Glutamatergic neuron (in vitro differentiated cells): ENCODE data around the gene RIMS4. TPM values are rescaled to one million over a fixed set of nuclear protein-coding genes. Genes with fewer than 3 reads are reported as not detected.
A peak's percentile ranks its signal among the peaks of the same experiment; 100 is the strongest.

ENCODE experiments used
- DNase-seq: peaks from one replicate; pipeline ENCODE4 v3.0.0; 2022
- H3K27ac Mint-ChIP-seq: one replicate; pipeline ENCODE4 v1.8.0; 2020; ENCODE audit warnings: mild to moderate bottlenecking, mixed read lengths, inconsistent platforms; ENCODE audit not compliant: unreplicated experiment
- H3K27me3 Mint-ChIP-seq: one replicate; pipeline ENCODE4 v1.8.0; 2020; ENCODE audit warnings: mild to moderate bottlenecking, moderate library complexity, mixed read lengths, inconsistent platforms; ENCODE audit not compliant: unreplicated experiment
- H3K36me3 Mint-ChIP-seq: one replicate; pipeline ENCODE4 v1.8.0; 2020; ENCODE audit warnings: mild to moderate bottlenecking, mixed read lengths, inconsistent platforms; ENCODE audit not compliant: unreplicated experiment
- H3K4me1 Mint-ChIP-seq: one replicate; pipeline ENCODE4 v1.8.0; 2020; ENCODE audit warnings: mild to moderate bottlenecking, low read depth, mixed read lengths, inconsistent platforms; ENCODE audit not compliant: unreplicated experiment
- H3K4me3 Mint-ChIP-seq: one replicate; pipeline ENCODE4 v1.8.0; 2020; ENCODE audit warnings: mild to moderate bottlenecking, mixed read lengths, inconsistent platforms; ENCODE audit not compliant: unreplicated experiment
- H3K9me3 Mint-ChIP-seq: one replicate; pipeline ENCODE4 v1.8.0; 2020; ENCODE audit warnings: mild to moderate bottlenecking, moderate library complexity, mixed read lengths, inconsistent platforms; ENCODE audit not compliant: unreplicated experiment
- total RNA-seq: library from RNA; stranded (reverse); fragmentation: NEBNext Ultra II Directional; extraction: Animal tissue kit (Norgen Biotek cat#: 25700); gene quantifications from one replicate; pipeline ENCODE4 v1.2.1, GENCODE V29; 2021; ENCODE audit not compliant: unreplicated experiment
- TF ChIP-seq, protein P1 (sequence below): fragments of 200-600 bp; sonication (generic); IDR thresholded peaks from one replicate; pipeline ENCODE4 v1.5.0; 2021; ENCODE audit not compliant: partially characterized antibody, unreplicated experiment

Gene RIMS4
- total RNA-seq, 1 donor from 2014 or later, result 96.1 TPM

DNA sequence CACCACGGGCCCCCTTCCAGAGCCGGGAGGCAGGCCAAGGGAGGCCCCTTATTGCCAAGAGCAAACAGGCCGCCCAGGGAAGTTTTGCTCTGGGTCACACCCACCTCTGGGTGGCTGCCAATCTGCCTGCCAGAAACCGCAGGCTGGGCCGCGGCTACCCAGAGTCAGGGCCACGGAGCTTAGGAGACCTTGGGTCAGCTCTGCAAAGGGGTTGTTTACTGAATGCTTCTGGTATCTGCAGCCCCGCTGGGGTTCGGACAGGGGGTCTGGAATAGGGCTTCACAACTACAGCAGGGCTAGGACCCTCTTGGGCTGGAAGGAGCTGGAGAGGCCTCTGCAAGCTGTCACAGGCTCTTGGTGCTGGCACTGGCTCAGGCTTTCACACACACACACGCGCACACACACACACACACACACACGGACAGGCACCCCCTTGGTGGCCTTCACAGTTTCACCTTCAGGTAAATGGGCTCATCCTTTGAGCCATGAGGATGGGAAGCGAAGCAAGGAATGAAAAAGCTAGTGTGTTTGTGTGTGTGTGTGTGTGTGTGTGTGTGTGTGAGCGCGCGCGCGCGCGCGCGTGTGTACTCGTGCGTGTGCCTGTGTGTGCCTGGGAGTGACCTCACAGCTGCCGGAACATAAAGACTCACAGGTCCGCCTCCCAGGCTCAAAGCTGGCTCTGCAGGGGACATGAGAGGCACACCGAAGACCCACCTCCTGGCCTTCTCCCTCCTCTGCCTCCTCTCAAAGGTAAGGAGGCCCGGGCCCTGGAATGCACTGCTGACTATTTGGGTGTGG is 95.4 kb downstream of the RIMS4 start, which contains the start of gene CCN5:
TSS of gene CCN5 (plus strand) at position 669 of the 798 bp plus-strand sequence. CDS start at position 691, 22 bp downstream.
- H3K4me1 Mint-ChIP-seq, result peaks cover 4% of the 10 kb centered on the region
- no peaks in the 10 kb centered on the region for H3K36me3 Mint-ChIP-seq
- DNase-seq, result no peak
- H3K4me3 Mint-ChIP-seq, result no peak within 1 kb of the TSS
- TF ChIP-seq, protein P1, sequence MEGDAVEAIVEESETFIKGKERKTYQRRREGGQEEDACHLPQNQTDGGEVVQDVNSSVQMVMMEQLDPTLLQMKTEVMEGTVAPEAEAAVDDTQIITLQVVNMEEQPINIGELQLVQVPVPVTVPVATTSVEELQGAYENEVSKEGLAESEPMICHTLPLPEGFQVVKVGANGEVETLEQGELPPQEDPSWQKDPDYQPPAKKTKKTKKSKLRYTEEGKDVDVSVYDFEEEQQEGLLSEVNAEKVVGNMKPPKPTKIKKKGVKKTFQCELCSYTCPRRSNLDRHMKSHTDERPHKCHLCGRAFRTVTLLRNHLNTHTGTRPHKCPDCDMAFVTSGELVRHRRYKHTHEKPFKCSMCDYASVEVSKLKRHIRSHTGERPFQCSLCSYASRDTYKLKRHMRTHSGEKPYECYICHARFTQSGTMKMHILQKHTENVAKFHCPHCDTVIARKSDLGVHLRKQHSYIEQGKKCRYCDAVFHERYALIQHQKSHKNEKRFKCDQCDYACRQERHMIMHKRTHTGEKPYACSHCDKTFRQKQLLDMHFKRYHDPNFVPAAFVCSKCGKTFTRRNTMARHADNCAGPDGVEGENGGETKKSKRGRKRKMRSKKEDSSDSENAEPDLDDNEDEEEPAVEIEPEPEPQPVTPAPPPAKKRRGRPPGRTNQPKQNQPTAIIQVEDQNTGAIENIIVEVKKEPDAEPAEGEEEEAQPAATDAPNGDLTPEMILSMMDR, result no peak
- H3K9me3 Mint-ChIP-seq, result peaks cover 3% of the 10 kb centered on the region
- H3K27me3 Mint-ChIP-seq, result peaks cover 3% of the 10 kb centered on the region
- H3K27ac Mint-ChIP-seq, result no peak within 1 kb of the TSS

DNA sequence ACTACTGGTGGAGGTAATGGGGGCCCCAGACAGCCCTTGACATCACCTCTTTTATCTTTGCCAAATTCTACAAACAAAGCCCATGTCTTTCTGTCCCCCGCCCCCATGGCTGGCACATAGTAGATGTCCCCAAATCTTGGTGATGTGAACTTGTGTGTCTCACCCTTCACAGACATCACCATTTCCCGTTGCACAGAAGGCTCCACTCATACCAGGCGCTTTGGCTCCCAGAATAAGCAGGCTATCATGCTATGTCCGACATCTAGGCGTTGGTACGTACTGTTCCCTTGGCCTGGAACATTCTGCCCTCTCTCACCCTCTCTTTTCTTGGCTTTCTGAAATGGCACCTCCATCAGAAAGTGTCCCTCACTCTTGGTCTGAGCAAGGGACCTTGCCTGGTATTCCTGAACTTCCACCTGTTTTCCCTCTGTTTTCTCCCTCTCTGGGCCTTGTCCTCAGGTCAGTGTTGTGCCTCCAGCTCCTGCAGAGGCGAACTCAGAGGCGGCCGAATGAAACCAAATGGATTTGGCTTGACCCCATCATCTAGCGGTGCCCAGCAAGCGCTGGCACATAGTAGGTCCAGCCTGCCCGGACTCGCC is 96.1 kb downstream of the RIMS4 start:
- DNase-seq, result no peak
- Mint-ChIP-seq H3K27ac (peak overlapping the region; percentile 3), H3K36me3 (no peaks in the 10 kb centered on the region), H3K9me3 (peaks cover 3% of the 10 kb centered on the region), H3K4me1 (peaks cover 4% of the 10 kb centered on the region), H3K27me3 (peaks cover 3% of the 10 kb centered on the region), H3K4me3 (no peak overlapping the region)
- TF ChIP-seq, protein P1, result no peak

DNA sequence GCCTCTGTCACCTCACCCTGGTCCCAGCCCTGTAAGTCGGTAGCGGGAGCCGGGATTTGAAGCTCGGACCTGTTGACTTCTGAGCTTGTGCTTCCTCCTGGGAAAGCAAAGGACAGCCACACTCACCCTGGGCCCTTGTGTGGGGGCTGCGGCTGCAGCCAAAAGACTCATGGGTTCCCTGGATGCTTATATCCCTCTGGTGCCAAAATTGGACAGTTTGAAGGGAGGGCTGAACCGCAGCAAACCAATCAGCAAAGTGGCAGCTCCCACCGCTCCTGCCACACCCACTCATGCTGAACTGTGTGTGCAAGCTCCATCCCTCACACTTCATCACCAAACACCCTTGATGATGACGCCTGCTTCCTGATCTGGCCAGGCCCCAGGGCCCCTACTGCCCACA is 99.1 kb downstream of the RIMS4 start:
- Mint-ChIP-seq H3K36me3 (no peaks in the 10 kb centered on the region), H3K9me3 (peaks cover 3% of the 10 kb centered on the region), H3K4me3 (no peak overlapping the region), H3K27ac (no peak overlapping the region), H3K4me1 (peaks cover 19% of the 10 kb centered on the region), H3K27me3 (peaks cover 2% of the 10 kb centered on the region)
- TF ChIP-seq, protein P1, result no peak
- no peak for DNase-seq

DNA sequence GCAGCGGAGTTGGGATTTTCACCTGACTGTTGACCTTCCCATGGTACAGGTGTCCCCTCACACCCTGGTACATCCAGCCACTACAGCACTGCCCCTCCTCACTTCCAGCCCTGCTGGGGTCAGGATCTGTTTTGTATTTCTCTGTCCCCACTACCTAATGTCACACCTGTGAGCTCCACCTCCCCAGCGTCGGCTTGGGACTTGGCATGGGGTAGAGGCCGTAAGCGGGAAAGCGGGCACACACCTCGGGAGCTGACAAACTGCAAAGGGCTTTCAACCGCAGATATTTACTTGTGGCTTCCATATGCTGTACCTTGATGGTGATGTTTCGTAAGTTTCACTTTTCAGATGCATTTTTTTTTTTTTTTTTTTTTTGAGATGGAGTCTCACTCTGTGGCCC is 100.5 kb downstream of the RIMS4 start:
- peaks cover 27% of the 10 kb centered on the region for H3K4me1 Mint-ChIP-seq
- no peaks in the 10 kb centered on the region for H3K36me3 Mint-ChIP-seq
- H3K9me3 Mint-ChIP-seq, result peaks cover 3% of the 10 kb centered on the region
- H3K27ac Mint-ChIP-seq, result no peak overlapping the region
- no peak for DNase-seq
- TF ChIP-seq, protein P1, result no peak
- H3K27me3 Mint-ChIP-seq, result peaks cover 7% of the 10 kb centered on the region
- no peak overlapping the region for H3K4me3 Mint-ChIP-seq

DNA sequence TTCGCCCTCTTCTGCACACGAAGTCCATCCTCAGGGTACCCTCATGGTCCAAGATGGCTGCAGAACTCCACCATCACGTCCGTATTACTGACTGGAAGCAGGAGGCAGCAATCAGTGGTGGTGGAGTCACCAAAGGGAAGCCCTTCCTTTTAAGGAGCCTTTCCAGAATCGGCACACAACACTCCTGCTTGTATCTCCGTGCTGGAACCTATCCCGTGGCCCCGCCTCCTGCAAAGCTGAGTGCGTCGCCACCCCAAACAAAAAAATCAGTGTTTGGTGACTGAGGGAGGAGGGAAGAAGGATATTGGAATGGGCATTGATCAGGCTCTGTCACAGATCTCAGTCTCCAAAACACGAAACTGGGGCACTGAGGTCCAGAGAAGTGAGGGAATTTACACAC is 101.0 kb downstream of the RIMS4 start:
- H3K4me1 Mint-ChIP-seq, result peaks cover 26% of the 10 kb centered on the region
- TF ChIP-seq, protein P1, result no peak
- no peak overlapping the region for H3K27ac Mint-ChIP-seq
- H3K9me3 Mint-ChIP-seq, result peaks cover 3% of the 10 kb centered on the region
- DNase-seq, result no peak
- peaks cover 6% of the 10 kb centered on the region for H3K27me3 Mint-ChIP-seq
- H3K4me3 Mint-ChIP-seq, result no peak overlapping the region
- H3K36me3 Mint-ChIP-seq, result no peaks in the 10 kb centered on the region
